MM.1S (cell line): ENCODE results near the gene PIP4K2A.
A peak's percentile ranks its signal among the peaks of the same experiment; 100 is the strongest.
"Not testable (repeated sequence)": the region's sequence is repeated elsewhere in the genome, so short reads cannot be mapped to it uniquely, and the experiment has no call there.

Experiments used
- DNase-seq: peaks from one replicate; pipeline ENCODE4 v3.0.0-alpha.2; 2015
- H2AFZ ChIP-seq: fragments of 300-600 bp; sonication (generic); 2 replicates; pipeline ENCODE4 v1.6.0; 2016; ENCODE audit warnings: antibody characterized with exemption, low read length
- H3F3A ChIP-seq: fragments of 300-600 bp; sonication (generic); 2 replicates; pipeline ENCODE4 v1.6.1; 2016; ENCODE audit warnings: mild to moderate bottlenecking, antibody characterized with exemption, low read length, moderate library complexity, mixed read lengths; ENCODE audit not compliant: insufficient read depth
- H3K27ac ChIP-seq: fragments of 300-600 bp; sonication (generic); 2 replicates; pipeline ENCODE4 v1.5.1; 2016; ENCODE audit warnings: mild to moderate bottlenecking, low read length
- H3K27me3 ChIP-seq: fragments of 300-600 bp; sonication (generic); replicated peaks from 2 replicates; pipeline ENCODE4 v1.6.0; 2016; ENCODE audit warnings: low read length; ENCODE audit not compliant: insufficient read depth
- H3K36me3 ChIP-seq: fragments of 300-600 bp; sonication (generic); replicated peaks from 2 replicates; pipeline ENCODE4 v1.6.1; 2016; ENCODE audit warnings: mild to moderate bottlenecking, low read length, mixed read lengths; ENCODE audit not compliant: insufficient read depth
- H3K4me1 ChIP-seq: fragments of 300-600 bp; sonication (generic); 2 replicates; pipeline ENCODE4 v1.6.1; 2016; ENCODE audit warnings: low read length, mixed read lengths
- H3K4me2 ChIP-seq: fragments of 300-600 bp; sonication (generic); 2 replicates; pipeline ENCODE4 v1.6.0; 2016; ENCODE audit warnings: low read depth, low read length
- H3K4me3 ChIP-seq: fragments of 300-600 bp; sonication (generic); 2 replicates; pipeline ENCODE4 v1.5.1; 2016; ENCODE audit warnings: low read length, mixed read lengths
- H3K79me2 ChIP-seq: fragments of 300-600 bp; sonication (generic); 2 replicates; pipeline ENCODE4 v1.6.1; 2016; ENCODE audit warnings: mixed run types, low read length, mixed read lengths
- H3K9ac ChIP-seq: fragments of 300-600 bp; sonication (generic); 2 replicates; pipeline ENCODE4 v1.6.1; 2016; ENCODE audit warnings: low read length, mixed read lengths
- H3K9me2 ChIP-seq: fragments of 300-600 bp; sonication (generic); replicated peaks from 2 replicates; pipeline ENCODE4 v1.6.1; 2016; ENCODE audit warnings: mild to moderate bottlenecking, low read length, mixed read lengths; ENCODE audit not compliant: insufficient read depth
- H3K9me3 ChIP-seq: fragments of 300-600 bp; sonication (generic); replicated peaks from 2 replicates; pipeline ENCODE4 v1.6.1; 2016; ENCODE audit warnings: mild to moderate bottlenecking, low read length, mixed read lengths; ENCODE audit not compliant: insufficient read depth
- H4K20me1 ChIP-seq: fragments of 300-600 bp; sonication (generic); 2 replicates; pipeline ENCODE4 v1.6.1; 2016; ENCODE audit warnings: mild to moderate bottlenecking, low read length, moderate library complexity, mixed read lengths; ENCODE audit not compliant: insufficient read depth
- EZH2 ChIP-seq: fragments of 300-600 bp; sonication (generic); optimal IDR thresholded peaks from 2 replicates; pipeline ENCODE3; 2017; ENCODE audit warnings: low read depth, mild to moderate bottlenecking, antibody characterized with exemption, low read length, mixed read lengths
- EZH2phosphoT487 ChIP-seq: fragments of 300-600 bp; sonication (generic); IDR thresholded peaks from 2 replicates; pipeline ENCODE4 v1.6.1; 2018; ENCODE audit warnings: antibody characterized with exemption, low read length
- TF ChIP-seq, protein P1 (sequence below): fragments of 300-600 bp; sonication (generic); IDR thresholded peaks from 2 replicates; pipeline ENCODE4 v1.5.1; 2016; ENCODE audit warnings: antibody characterized with exemption, low read length, mixed read lengths

The PIP4K2A gene

DNA sequence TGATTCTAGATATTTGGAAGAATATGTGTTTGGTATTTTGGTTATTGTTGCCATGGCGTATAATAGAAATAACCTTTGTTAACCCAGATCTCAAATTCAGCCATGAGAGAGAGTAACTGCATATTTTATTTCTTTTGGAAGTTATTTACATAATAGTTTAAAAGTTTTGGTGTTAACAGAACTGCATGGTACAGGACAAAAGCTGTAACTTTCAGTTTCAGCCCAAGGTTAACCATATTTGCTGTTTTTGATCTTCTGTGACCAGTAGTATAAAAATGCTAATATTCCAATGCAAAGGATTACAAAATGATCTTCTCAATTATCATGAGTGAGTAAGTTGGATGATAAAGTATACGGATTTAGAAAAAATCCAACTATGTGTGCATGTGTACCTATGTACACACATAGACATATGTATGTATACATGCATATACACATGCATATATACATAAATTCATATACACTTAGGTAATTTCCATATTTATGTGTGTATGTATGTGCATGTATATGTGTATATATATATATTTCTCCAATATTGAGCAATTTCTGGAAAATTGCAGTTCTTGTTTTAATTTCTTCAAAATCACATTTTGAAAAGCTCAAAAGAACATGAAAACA, 38.0 kb upstream of the PIP4K2A start:
- no peaks in the 10 kb centered on the region for H3K36me3 ChIP-seq
- no peak overlapping the region for H2AFZ ChIP-seq

DNA sequence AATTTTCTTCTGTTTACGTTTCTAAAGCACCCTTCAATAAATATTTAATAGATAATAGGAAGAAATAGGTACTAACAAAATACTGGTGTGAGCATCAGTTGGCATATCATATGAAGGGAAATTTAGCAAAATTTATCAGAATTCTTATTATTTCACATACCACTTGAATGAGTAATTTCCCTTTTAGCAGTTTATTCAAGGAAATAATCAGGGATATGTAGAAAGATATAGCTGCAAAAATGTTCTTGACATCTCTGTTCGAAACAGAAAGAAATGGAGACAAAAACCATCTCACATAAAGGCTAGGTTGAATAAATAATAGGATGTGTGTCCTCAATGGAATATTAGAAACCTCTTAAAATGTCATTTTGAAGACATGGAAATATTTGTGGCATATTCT, 35.8 kb upstream of the PIP4K2A start:
- Histone ChIP-seq H3K9me3 (no peaks in the 10 kb centered on the region), H3K27ac (no peak overlapping the region), H3K79me2 (no peaks in the 10 kb centered on the region), H3K9me2 (no peaks in the 10 kb centered on the region; the same call in 1 of the 2 replicates), H3K36me3 (no peaks in the 10 kb centered on the region), H4K20me1 (no peaks in the 10 kb centered on the region), H3K4me1 (peaks cover 6% of the 10 kb centered on the region; the same call in 1 of the 2 replicates), H2AFZ (no peak overlapping the region), H3K4me3 (no peak overlapping the region), H3K27me3 (no peaks in the 10 kb centered on the region), H3K4me2 (no peak overlapping the region), H3F3A (no peaks in the 10 kb centered on the region), H3K9ac (no peak overlapping the region)
- DNase-seq = no peak
- TF ChIP-seq EZH2phosphoT487 (no peak), EZH2 (no peak)
- TF ChIP-seq, protein P1, sequence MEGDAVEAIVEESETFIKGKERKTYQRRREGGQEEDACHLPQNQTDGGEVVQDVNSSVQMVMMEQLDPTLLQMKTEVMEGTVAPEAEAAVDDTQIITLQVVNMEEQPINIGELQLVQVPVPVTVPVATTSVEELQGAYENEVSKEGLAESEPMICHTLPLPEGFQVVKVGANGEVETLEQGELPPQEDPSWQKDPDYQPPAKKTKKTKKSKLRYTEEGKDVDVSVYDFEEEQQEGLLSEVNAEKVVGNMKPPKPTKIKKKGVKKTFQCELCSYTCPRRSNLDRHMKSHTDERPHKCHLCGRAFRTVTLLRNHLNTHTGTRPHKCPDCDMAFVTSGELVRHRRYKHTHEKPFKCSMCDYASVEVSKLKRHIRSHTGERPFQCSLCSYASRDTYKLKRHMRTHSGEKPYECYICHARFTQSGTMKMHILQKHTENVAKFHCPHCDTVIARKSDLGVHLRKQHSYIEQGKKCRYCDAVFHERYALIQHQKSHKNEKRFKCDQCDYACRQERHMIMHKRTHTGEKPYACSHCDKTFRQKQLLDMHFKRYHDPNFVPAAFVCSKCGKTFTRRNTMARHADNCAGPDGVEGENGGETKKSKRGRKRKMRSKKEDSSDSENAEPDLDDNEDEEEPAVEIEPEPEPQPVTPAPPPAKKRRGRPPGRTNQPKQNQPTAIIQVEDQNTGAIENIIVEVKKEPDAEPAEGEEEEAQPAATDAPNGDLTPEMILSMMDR = no peak

More for the DNA sequence above, 38.0 kb upstream of the PIP4K2A start:
- Histone ChIP-seq H3K4me1 (peaks cover 6% of the 10 kb centered on the region; the same call in 1 of the 2 replicates), H3F3A (no peaks in the 10 kb centered on the region), H4K20me1 (no peaks in the 10 kb centered on the region), H3K4me3 (no peak overlapping the region), H3K4me2 (no peak overlapping the region), H3K27me3 (no peaks in the 10 kb centered on the region), H3K9me3 (no peaks in the 10 kb centered on the region), H3K27ac (no peak overlapping the region), H3K9me2 (no peaks in the 10 kb centered on the region; the same call in 1 of the 2 replicates), H3K79me2 (no peaks in the 10 kb centered on the region), H3K9ac (no peak overlapping the region)
- DNase-seq = peak; percentile 16
- TF ChIP-seq, protein P1 = no peak
- no peak for TF ChIP-seq EZH2
- TF ChIP-seq EZH2phosphoT487 = no peak

DNA sequence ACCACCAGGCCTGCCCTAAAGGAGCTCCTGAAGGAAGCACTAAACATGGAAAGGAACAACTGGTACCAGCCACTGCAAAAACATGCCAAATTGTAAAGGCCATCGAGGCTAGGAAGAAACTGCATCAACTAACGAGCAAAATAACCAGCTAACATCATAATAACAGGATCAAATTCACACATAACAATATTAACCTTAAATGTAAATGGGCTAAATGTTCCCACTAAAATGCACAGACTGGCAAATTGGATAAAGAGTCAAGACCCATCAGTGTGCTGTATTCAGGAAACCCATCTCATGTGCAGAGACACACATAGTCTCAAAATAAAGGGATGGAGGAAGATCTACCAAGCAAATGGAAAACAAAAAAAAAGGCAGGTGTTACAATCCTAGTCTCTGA, 30.5 kb upstream of the PIP4K2A start:
- not testable (repeated sequence) for H3K4me2 ChIP-seq, H4K20me1 ChIP-seq, H3F3A ChIP-seq, H3K9me2 ChIP-seq, H3K36me3 ChIP-seq, H3K9me3 ChIP-seq, H3K4me3 ChIP-seq, DNase-seq, H3K27me3 ChIP-seq, H3K4me1 ChIP-seq, H3K9ac ChIP-seq, H3K27ac ChIP-seq, H3K79me2 ChIP-seq, H2AFZ ChIP-seq

DNA sequence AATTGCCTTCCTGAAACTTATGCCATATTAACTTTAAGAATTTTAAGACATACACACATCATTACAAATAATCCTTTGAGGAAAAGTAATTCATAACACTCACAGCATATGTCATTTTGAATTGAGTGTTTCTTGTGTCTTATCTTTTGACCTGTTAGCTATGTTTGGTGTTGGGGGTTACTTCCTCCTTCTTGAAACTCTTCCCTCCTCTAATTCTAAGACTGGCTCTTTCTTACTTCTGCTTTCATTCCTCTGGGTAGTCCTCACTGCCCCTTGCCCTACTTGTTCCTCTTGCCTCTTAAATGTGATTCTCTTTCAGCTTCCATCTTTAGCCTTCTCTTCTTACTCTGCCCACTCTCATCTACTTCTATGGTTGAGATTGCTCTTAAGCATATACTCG, 28.3 kb upstream of the PIP4K2A start:
- Histone ChIP-seq H3K27me3 (no peaks in the 10 kb centered on the region), H3K9ac (no peak overlapping the region), H3K4me2 (peak overlapping the region; percentile 7; the same call in 1 of the 2 replicates), H3K36me3 (no peaks in the 10 kb centered on the region), H3K4me1 (peaks cover 6% of the 10 kb centered on the region; the same call in 1 of the 2 replicates), H3K4me3 (no peak overlapping the region), H3K27ac (0 out of 2 replicates have a peak overlapping the region, but pooled peaks have one; percentile 4), H2AFZ (no peak overlapping the region), H3K9me2 (no peaks in the 10 kb centered on the region), H3K79me2 (no peaks in the 10 kb centered on the region), H3K9me3 (no peaks in the 10 kb centered on the region), H3F3A (no peaks in the 10 kb centered on the region; the same call in 1 of the 2 replicates), H4K20me1 (no peaks in the 10 kb centered on the region)
- DNase-seq = no peak
- TF ChIP-seq EZH2phosphoT487 (no peak), EZH2 (no peak)
- TF ChIP-seq, protein P1 = no peak

DNA sequence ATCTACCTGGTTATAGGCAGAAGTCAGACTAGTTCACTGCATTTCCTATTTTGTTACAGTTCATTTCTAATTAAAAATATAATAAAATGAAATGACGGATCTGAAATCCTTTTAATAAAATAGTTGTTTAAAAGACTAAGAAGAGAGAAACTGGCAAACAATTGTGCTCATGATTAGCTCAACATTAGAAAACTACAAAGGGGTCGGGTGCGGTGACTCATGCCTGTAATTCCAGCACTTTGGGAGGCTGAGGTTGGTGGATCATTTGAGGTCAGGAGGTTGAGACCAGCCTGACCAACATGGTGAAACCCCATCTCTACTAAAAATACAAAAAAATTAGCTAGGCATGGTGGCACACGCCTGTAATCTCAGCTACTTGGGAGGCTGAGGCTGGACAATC, 27.3 kb upstream of the PIP4K2A start:
- H3K27me3 ChIP-seq, H3K4me2 ChIP-seq, H3K9me2 ChIP-seq, H3K4me1 ChIP-seq, H3K79me2 ChIP-seq, H3F3A ChIP-seq, H3K4me3 ChIP-seq, H3K36me3 ChIP-seq, H4K20me1 ChIP-seq, DNase-seq, H2AFZ ChIP-seq, H3K27ac ChIP-seq, H3K9me3 ChIP-seq, H3K9ac ChIP-seq: not testable (repeated sequence)
